Left lung (tissue), 10 donors: ENCODE data around the gene ALX1. TPM values are rescaled to one million over a fixed set of nuclear protein-coding genes. Genes with fewer than 3 reads are reported as not detected.

Source experiments
- ATAC-seq: fragments of 200-7000 bp; cut with Tn5 transposase; one replicate; pipeline ENCODE4 v1.9.1; 2020; ENCODE audit warnings: moderate library complexity
- DNase-seq, 4 donors: peaks; one replicate each; pipeline ENCODE4 v3.0.0-alpha.2; 2013 to 2020
- H3K27ac ChIP-seq, 2 donors: fragments of 200-600 bp; sonication (generic) in 1 of 2; one replicate each; pipeline versions ENCODE4 v1.5.0 to v1.8.0; 2020 to 2021
- H3K27me3 ChIP-seq, 2 donors: fragments of 200-600 bp; sonication (generic) in 1 of 2; one replicate each; pipeline versions ENCODE4 v1.5.0 to v1.8.0; 2020 to 2021
- H3K36me3 ChIP-seq, 2 donors: fragments of 200-600 bp; sonication (generic) in 1 of 2; one replicate each; pipeline versions ENCODE4 v1.5.0 to v1.8.0; 2020 to 2021
- H3K4me1 ChIP-seq, 2 donors: fragments of 200-600 bp; one replicate each; pipeline ENCODE4 v1.8.0; 2021
- H3K4me3 ChIP-seq, 2 donors: fragments of 200-600 bp; sonication (generic) in 1 of 2; one replicate each; pipeline versions ENCODE4 v1.5.0 to v1.8.0; 2020 to 2021; ENCODE audit warnings: mild to moderate bottlenecking in 1 of 2
- H3K9me3 ChIP-seq, 2 donors: fragments of 200-600 bp; sonication (generic) in 1 of 2; one replicate each; pipeline versions ENCODE4 v1.5.0 to v1.8.0; 2020 to 2021
- intact Hi-C, 2 donors: fragments of 100-400 bp; cut with DNase I; formaldehyde crosslinking; loops; one replicate each; pipeline versions ENCODE4 v1.11.2 to v1.14.2; 2022
- polyA plus RNA-seq, 6 donors: library from polyadenylated mRNA; unstranded; fragments of 120-200 nt; gene quantifications; one replicate each; pipeline ENCODE4 v1.2.1, GENCODE V29; 2013; ENCODE audit not compliant: insufficient read length in 6 of 6
- total RNA-seq, 2 donors: library from RNA; stranded (reverse); fragmentation: NEBNext Ultra II Directional; extraction: Animal tissue kit (Norgen Biotek cat#: 25700); gene quantifications; one replicate each; pipeline ENCODE4 v1.2.1, GENCODE V29; 2021
- TF ChIP-seq, protein P1 (sequence below), 2 donors: fragments of 200-600 bp; sonication (generic) in 1 of 2; IDR thresholded peaks; one replicate each; pipeline versions ENCODE4 v1.5.0 to v1.8.0; 2021; ENCODE audit warnings: antibody characterized with exemption in 2 of 2
- donor health status: DM: no; HTN: yes; CAD: no.
- donor health status: DM: no; HTN: no; CAD: no.

ALX1 gene
- total and polyA plus RNA-seq, 8 donors = 0.08 to 0.23 TPM; not detected in 6

DNA sequence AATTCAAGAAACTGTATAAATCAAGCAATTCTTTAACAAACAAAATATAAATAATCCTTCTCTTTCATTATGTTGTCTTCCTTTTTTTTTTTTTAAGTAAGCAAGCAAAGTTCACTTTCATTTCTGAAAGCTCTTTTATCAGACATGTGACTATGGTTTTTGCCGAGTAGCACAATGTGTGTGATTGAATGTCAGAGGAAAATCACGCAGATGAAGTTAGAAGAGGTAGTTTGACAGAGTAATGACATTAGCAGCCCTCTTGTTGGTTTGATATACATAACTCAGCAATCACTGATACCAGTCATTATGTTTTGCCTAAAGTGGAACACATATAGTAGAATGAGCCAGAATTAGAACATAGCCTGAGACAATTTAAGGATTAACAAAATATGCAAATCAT lies 19.0 kb downstream of the ALX1 start:
- H3K36me3 ChIP-seq = no peaks in the 10 kb centered on the region
- TF ChIP-seq, protein P1, sequence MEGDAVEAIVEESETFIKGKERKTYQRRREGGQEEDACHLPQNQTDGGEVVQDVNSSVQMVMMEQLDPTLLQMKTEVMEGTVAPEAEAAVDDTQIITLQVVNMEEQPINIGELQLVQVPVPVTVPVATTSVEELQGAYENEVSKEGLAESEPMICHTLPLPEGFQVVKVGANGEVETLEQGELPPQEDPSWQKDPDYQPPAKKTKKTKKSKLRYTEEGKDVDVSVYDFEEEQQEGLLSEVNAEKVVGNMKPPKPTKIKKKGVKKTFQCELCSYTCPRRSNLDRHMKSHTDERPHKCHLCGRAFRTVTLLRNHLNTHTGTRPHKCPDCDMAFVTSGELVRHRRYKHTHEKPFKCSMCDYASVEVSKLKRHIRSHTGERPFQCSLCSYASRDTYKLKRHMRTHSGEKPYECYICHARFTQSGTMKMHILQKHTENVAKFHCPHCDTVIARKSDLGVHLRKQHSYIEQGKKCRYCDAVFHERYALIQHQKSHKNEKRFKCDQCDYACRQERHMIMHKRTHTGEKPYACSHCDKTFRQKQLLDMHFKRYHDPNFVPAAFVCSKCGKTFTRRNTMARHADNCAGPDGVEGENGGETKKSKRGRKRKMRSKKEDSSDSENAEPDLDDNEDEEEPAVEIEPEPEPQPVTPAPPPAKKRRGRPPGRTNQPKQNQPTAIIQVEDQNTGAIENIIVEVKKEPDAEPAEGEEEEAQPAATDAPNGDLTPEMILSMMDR (IDR thresholded peaks at IDR 0.05) = no peak
- no peaks in the 10 kb centered on the region for H3K4me1 ChIP-seq
- intact Hi-C loops = no loop called here
- ATAC-seq (no peak), DNase-seq (no peak)
- H3K4me3 ChIP-seq = no peak overlapping the region
- peaks cover 0 to 4% of the 10 kb centered on the region in 2 donors for H3K27me3 ChIP-seq
- H3K27ac ChIP-seq = no peak overlapping the region
- no peaks in the 10 kb centered on the region for H3K9me3 ChIP-seq

DNA sequence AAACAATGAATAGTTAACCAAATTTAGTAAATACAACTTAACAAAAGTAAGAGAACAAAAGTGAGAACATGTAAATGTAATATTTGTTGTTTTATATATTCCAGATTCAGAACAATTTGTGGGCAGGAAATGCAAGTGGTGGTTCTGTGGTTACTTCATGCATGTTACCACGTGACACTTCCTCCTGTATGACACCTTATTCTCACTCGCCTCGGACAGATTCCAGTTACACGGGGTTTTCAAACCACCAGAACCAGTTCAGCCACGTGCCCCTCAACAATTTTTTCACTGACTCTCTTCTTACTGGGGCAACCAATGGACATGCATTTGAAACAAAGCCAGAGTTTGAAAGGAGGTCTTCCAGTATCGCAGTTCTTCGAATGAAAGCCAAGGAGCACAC lies 21.0 kb downstream of the ALX1 start:
- intact Hi-C loops = no loop called here
- no peak for DNase-seq
- H3K4me1 ChIP-seq = no peaks in the 10 kb centered on the region
- H3K27ac ChIP-seq = no peak overlapping the region
- H3K9me3 ChIP-seq = no peaks in the 10 kb centered on the region
- no peaks in the 10 kb centered on the region for H3K36me3 ChIP-seq
- TF ChIP-seq, protein P1 (IDR thresholded peaks at IDR 0.05) = no peak
- no peak for ATAC-seq
- peaks cover 0 to 4% of the 10 kb centered on the region in 2 donors for H3K27me3 ChIP-seq
- H3K4me3 ChIP-seq = no peak overlapping the region

DNA sequence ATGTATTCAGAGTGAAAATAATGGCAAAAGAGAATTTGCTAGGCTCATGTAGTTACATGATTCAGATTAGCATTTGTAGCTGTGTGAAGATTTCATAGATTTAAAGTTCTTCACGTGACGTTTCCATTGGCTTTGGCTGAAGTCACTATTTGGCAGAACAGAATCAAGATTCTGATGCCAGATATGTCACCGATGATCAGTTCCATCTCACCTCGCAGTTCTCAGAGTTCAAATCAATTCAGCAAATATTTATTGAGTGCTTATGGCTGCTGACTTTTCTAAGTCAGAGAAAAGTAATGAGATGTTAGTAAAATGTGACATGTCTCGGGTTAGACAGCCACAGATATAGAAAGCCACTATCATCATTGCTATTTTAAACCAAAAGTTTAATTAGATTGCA lies 28.4 kb downstream of the ALX1 start:
- DNase-seq (no peak), ATAC-seq (no peak)
- H3K27me3 ChIP-seq = peaks cover 0 to 7% of the 10 kb centered on the region in 2 donors
- no peaks in the 10 kb centered on the region for H3K36me3 ChIP-seq
- TF ChIP-seq, protein P1 (IDR thresholded peaks at IDR 0.05) = no peak
- no peaks in the 10 kb centered on the region for H3K4me1 ChIP-seq
- no peak overlapping the region for H3K4me3 ChIP-seq
- intact Hi-C loops = no loop called here
- no peaks in the 10 kb centered on the region for H3K9me3 ChIP-seq
- no peak overlapping the region for H3K27ac ChIP-seq

DNA sequence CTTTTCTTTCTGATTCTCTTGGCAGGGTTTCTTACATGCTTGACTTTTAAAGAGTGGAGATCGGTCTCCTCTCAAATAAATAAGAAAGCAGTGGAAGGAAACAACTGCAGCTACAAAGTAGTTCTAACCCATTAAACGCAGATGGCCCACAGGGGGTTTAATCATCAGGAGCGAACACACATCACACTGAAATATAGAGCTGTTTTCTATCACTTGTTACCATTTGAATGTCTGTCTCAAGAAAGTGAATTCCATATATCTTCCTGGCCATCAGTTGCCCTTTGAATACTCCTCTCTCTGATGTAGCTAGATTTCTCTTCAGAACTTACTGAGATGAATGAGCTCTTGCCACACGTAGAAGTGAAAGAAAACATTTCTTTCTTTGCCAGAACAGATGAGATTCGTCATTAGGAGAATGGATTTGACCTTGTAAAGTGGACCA lies 29.1 kb downstream of the ALX1 start:
- Histone ChIP-seq H3K36me3 (no peaks in the 10 kb centered on the region), H3K9me3 (no peaks in the 10 kb centered on the region), H3K27ac (no peak overlapping the region), H3K4me3 (no peak overlapping the region), H3K27me3 (peaks cover 0 to 7% of the 10 kb centered on the region in 2 donors), H3K4me1 (no peaks in the 10 kb centered on the region)
- DNase-seq (no peak), ATAC-seq (no peak)
- intact Hi-C loops = no loop called here
- TF ChIP-seq, protein P1 (IDR thresholded peaks at IDR 0.05) = no peak

DNA sequence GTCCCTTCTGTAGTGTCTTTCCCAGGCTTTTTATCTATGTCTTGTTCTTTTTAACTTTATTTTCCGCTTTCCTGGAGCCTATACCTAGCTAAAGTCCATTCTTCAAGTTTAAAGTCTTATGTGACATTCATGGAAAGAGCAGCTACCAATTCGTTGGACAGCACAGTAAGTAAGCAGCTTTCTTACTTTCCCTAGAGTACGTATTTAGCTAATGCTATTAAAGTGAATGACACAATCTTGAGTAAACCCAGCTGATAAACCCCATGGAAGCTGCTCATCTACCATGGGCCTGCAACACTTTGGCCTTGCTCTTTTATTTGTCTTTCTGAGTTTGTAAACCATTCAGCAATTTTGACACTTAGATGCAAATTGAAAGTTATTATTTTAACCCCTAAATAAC lies 30.0 kb downstream of the ALX1 start:
- no peak overlapping the region for H3K4me3 ChIP-seq
- TF ChIP-seq, protein P1 (IDR thresholded peaks at IDR 0.05) = no peak
- H3K9me3 ChIP-seq = no peaks in the 10 kb centered on the region
- no peak overlapping the region for H3K27ac ChIP-seq
- intact Hi-C loops = no loop called here
- H3K27me3 ChIP-seq = peaks cover 0 to 7% of the 10 kb centered on the region in 2 donors
- no peaks in the 10 kb centered on the region for H3K4me1 ChIP-seq
- no peaks in the 10 kb centered on the region for H3K36me3 ChIP-seq
- no peak for DNase-seq
- ATAC-seq = no peak
